K562 (cell line): ENCODE results near the gene B4GALNT4. TPM values are rescaled to one million over a fixed set of nuclear protein-coding genes. Genes with fewer than 3 reads are reported as not detected.

Source experiments
- ATAC-seq: fragments of 200-7000 bp; cut with Tn5 transposase; 3 replicates; pipeline ENCODE4 v1.9.1; 2020; ENCODE audit warnings: moderate library complexity
- BruUV-seq: library from RNA; stranded (reverse); fragments of 400-500 nt; replicated peaks from 2 replicates; lab custom pipeline; 2021; lab: Mats Ljungman, UMichigan
- CTCF ChIA-PET: fragments of 300-600 bp; formaldehyde crosslinking; extraction: SDS; loops from one replicate; lab custom pipeline; 2021; ENCODE audit warnings: low intra/inter-chr PET ratio; lab: Yijun Ruan, JAX
- POLR2A ChIA-PET: fragments of 300-600, 350-650 bp; sonication (Branson Sonifier 250); formaldehyde crosslinking; extraction: SDS; loops from one replicate; lab custom pipeline; 2021; ENCODE audit warnings: antibody characterized with exemption, inconsistent platforms; lab: Yijun Ruan, JAX
- DNase-seq, 4 experiments: peaks; one replicate each; pipeline versions ENCODE4 v3.0.0 to v3.0.0-alpha.2; 2011 to 2018; ENCODE audit warnings: low spot score in 3 of 4, mixed read lengths in 3 of 4; ENCODE audit errors: extremely low read depth in 1 of 4
- FAIRE-seq: peaks from 2 replicates; lab custom pipeline; 2011; peaks lifted over from hg19 to GRCh38; lab: Jason Lieb, UNC
- H2AFZ ChIP-seq: 2 replicates; pipeline ENCODE4 v1.6.0; 2011; ENCODE audit warnings: low read depth, low read length, control low read depth, inconsistent platforms
- H3K27ac ChIP-seq: fragments of 200-600 bp; 3 replicates; pipeline ENCODE4 v1.8.0; 2011; ENCODE audit warnings: low read depth, mild to moderate bottlenecking, control low read depth, inconsistent platforms, low read length, moderate library complexity, mixed read lengths; ENCODE audit errors: extremely low read depth
- H3K27me3 ChIP-seq, 2 experiments: fragments of 300-600 bp in 1 of 2; 2 replicates in 1 of 2; 3 replicates in 1 of 2; pipeline versions ENCODE4 v1.6.0 to v1.8.0; 2011; ENCODE audit warnings: inconsistent platforms in 2 of 2, low read length in 2 of 2, mild to moderate bottlenecking in 1 of 2, mixed read lengths in 1 of 2, moderate library complexity in 1 of 2; ENCODE audit not compliant: control insufficient read depth in 2 of 2, insufficient read depth in 2 of 2
- H3K36me3 ChIP-seq: fragments of 300-600 bp; 3 replicates; pipeline ENCODE4 v1.8.0; 2011; ENCODE audit warnings: mild to moderate bottlenecking, low read length, inconsistent platforms; ENCODE audit not compliant: control insufficient read depth, insufficient read depth
- H3K4me1 ChIP-seq, 2 experiments: fragments of 200-600 bp in 1 of 2; replicated peaks in 1 of 2; 2 replicates in 1 of 2; 3 replicates in 1 of 2; pipeline versions ENCODE4 v1.5.1 to v1.8.0; 2011; ENCODE audit warnings: inconsistent platforms in 2 of 2, low read length in 2 of 2, mild to moderate bottlenecking in 1 of 2, mixed read lengths in 1 of 2, moderate library complexity in 1 of 2; ENCODE audit not compliant: control insufficient read depth in 2 of 2, insufficient read depth in 2 of 2
- H3K4me2 ChIP-seq: 2 replicates; pipeline ENCODE4 v1.6.1; 2011; ENCODE audit warnings: low read length, control low read depth, inconsistent platforms, mixed read lengths; ENCODE audit not compliant: insufficient read depth
- H3K4me3 ChIP-seq: fragments of 200-600 bp; sonication (generic), shearing (Covaris generic); 2 replicates; pipeline ENCODE4 v1.5.1; 2016; ENCODE audit warnings: control low read depth, inconsistent platforms
- H3K79me2 ChIP-seq: fragments of 200-600 bp; 3 replicates; pipeline ENCODE4 v1.8.0; 2011; ENCODE audit warnings: low read length, inconsistent platforms; ENCODE audit not compliant: control insufficient read depth, insufficient read depth
- H3K9ac ChIP-seq, 2 experiments: 2 replicates each; pipeline versions ENCODE4 v1.6.0 to v1.6.1; 2011; ENCODE audit warnings: low read depth in 2 of 2, low read length in 2 of 2, control low read depth in 1 of 2, inconsistent platforms in 1 of 2, mild to moderate bottlenecking in 1 of 2, mixed read lengths in 1 of 2; ENCODE audit not compliant: insufficient read depth in 1 of 2
- H3K9me1 ChIP-seq: one replicate; pipeline ENCODE4 v1.6.0; 2011; ENCODE audit warnings: inconsistent platforms, mild to moderate bottlenecking, low read length, moderate library complexity; ENCODE audit not compliant: control insufficient read depth, insufficient read depth
- H3K9me3 ChIP-seq: replicated peaks from 2 replicates; pipeline ENCODE4 v1.5.1; 2011; ENCODE audit warnings: low read depth, low read length, inconsistent platforms; ENCODE audit not compliant: control insufficient read depth, insufficient read depth
- H4K20me1 ChIP-seq: replicated peaks from 2 replicates; pipeline ENCODE4 v1.6.1; 2011; ENCODE audit warnings: low read length, inconsistent platforms, mixed read lengths; ENCODE audit not compliant: control insufficient read depth, insufficient read depth
- CTCF ChIP-seq, 3 experiments: IDR thresholded peaks in 2 of 3; conservative IDR thresholded peaks in 1 of 3; 2 replicates each; pipeline ENCODE4 v1.5.1; 2011 to 2012; ENCODE audit warnings: low read length in 3 of 3, mild to moderate bottlenecking in 3 of 3, control low read depth in 2 of 3, improper control_type of control experiment in 1 of 3, inconsistent platforms in 1 of 3, low read depth in 1 of 3, mixed read lengths in 1 of 3, moderate library complexity in 1 of 3; ENCODE audit not compliant: insufficient read depth in 2 of 3
- POLR2G ChIP-seq: fragments of 200-400 bp; formaldehyde crosslinking; IDR thresholded peaks from 2 replicates; pipeline ENCODE4 v1.6.1; 2017; ENCODE audit warnings: low read depth, mild to moderate bottlenecking, antibody characterized with exemption, low read length, moderate library complexity
- RBFOX2 ChIP-seq: fragments of 200-400 bp; formaldehyde crosslinking; IDR thresholded peaks from 2 replicates; pipeline ENCODE4 v1.6.1; 2017; ENCODE audit warnings: low read depth, mild to moderate bottlenecking, low read length, moderate library complexity
- ZC3H4 ChIP-seq: sonication (generic); formaldehyde crosslinking; IDR thresholded peaks from 2 replicates; pipeline ENCODE4 v1.9.0; 2021; ENCODE audit warnings: missing genetic modification reagents, borderline replicate concordance
- ZNF3 ChIP-seq: fragments of 250-450 bp; sonication (Bioruptor Pico); IDR thresholded peaks from 2 replicates; pipeline ENCODE4 v1.5.0; 2021; ENCODE audit warnings: mild to moderate bottlenecking, moderate library complexity
- ZNF57 ChIP-seq: fragments of 450-650 bp; formaldehyde crosslinking; IDR thresholded peaks from 2 replicates; pipeline ENCODE4 v1.4.0; 2020; ENCODE audit warnings: mild to moderate bottlenecking, moderate library complexity
- WGBS: fragments of 100-300 bp; shearing (Covaris generic); methylation state at CpG from one replicate; pipeline ENCODE4 v1.1.6; 2016; ENCODE audit warnings: low coverage, mixed read lengths; ENCODE audit not compliant: insufficient coverage; ENCODE audit errors: missing lambda C conversion rate; 5-methylcytosine and 5-hydroxymethylcytosine counted together
- in situ Hi-C: fragments of 300-500 bp; cut with MboI; formaldehyde crosslinking; loops from 4 replicates; pipeline ENCODE4 v1.15.0; 2018; ENCODE audit warnings: inconsistent platforms, mixed read lengths
- intact Hi-C: fragments of 100-400 bp; cut with micrococcal nuclease; formaldehyde crosslinking; loops from 2 replicates; pipeline ENCODE4 v1.14.2; 2022
- polyA plus RNA-seq, 8 experiments: library from polyadenylated mRNA; depleted of rRNA in 4 of 8; stranded (reverse) in 5 of 8; unstranded in 3 of 8; fragments of >200 nt; fragmentation: Nextera tagmentation in 2 of 8; fragmentation: Illumina TruSeq in 1 of 8; extraction: Ambion mirVana in 2 of 8; extraction: Trizol in 1 of 8; gene quantifications; 2 replicates each; pipeline versions ENCODE4 v1.2.1 to v1.2.3, GENCODE V29; 2011 to 2014; ENCODE audit warnings: inconsistent platforms in 1 of 8, missing spikeins in 1 of 8
- total RNA-seq, 7 experiments: library from RNA; depleted of rRNA in 6 of 7; stranded (reverse); fragments of >200 nt in 6 of 7; fragmentation: Illumina TruSeq in 2 of 7; extraction: Trizol in 2 of 7; gene quantifications; 2 replicates each; pipeline versions ENCODE4 v1.2.1 to v1.2.3, GENCODE V29; 2011 to 2021; ENCODE audit warnings: low replicate concordance in 1 of 7

B4GALNT4 gene
- total and polyA plus RNA-seq, 9 of the 15 experiments (the other 6 are each of a cell fraction or from before 2014, with no cell fraction given), result 0.20 to 37.1 (median 10.8) TPM; not detected in 1

- TF ChIP-seq RBFOX2 (0 out of 2 replicates have a peak, but pooled peaks have one; percentile 3), POLR2G (0 out of 2 replicates have a peak, but pooled peaks have one; percentile 28), ZC3H4 (no peak), ZNF3 (CRISPR knock-in tag) (no peak), ZNF57 (CRISPR knock-in tag) (no peak), CTCF (IDR thresholded peaks at IDR 0.05 in 2 of 3, conservative IDR thresholded peaks at IDR 0.05 in 1 of 3; ENCODE audit: insufficient read depth in 2 of 3, low read depth in 1 of 3, low read length in 3 of 3) (peak in 1 of 3 experiments; percentile 7; a peak in 1 of 6 replicates)
- POLR2A ChIA-PET, result interaction anchor here (0.6 to 1.2 kb wide), 3 partner anchors 8 to 111 kb away, joined by 3 to 5 read pairs (median 3); no protein-coding TSS in a partner anchor
- Histone ChIP-seq H3K4me2 (no peak overlapping the region), H2AFZ (no peak overlapping the region), H3K9me3 (peaks cover 2% of the 10 kb centered on the region; the same call in 1 of the 2 replicates), H3K9ac (peak overlapping the region in 1 of 2 experiments; percentile 17; a peak in 1 of 4 replicates), H3K4me3 (no peak overlapping the region), H3K79me2 (peaks cover 35% of the 10 kb centered on the region), H3K36me3 (peaks cover 44% of the 10 kb centered on the region; the same call in 2 of the 3 replicates), H3K27ac (no peak overlapping the region), H3K4me1 (peaks cover 19 to 58% of the 10 kb centered on the region in 2 experiments), H3K27me3 (no peaks in the 10 kb centered on the region), H4K20me1 (no peaks in the 10 kb centered on the region), H3K9me1 (no peaks in the 10 kb centered on the region)
- ATAC-seq (no peak), FAIRE-seq (no peak), DNase-seq (no peak)
- intact Hi-C loops, result no loop called here
- 96% methylated on average over 16 of the region's 23 CpGs for WGBS
- no TSS peak for BruUV-seq
- in situ Hi-C loops, result no loop called here
- CTCF ChIA-PET, result no interaction called here
These were observed 27.2 kb downstream of the B4GALNT4 start for GRCh38 chr11:396511-396947.
